Measurements from ENCODE around the gene NPR2. TPM values are rescaled to one million over a fixed set of nuclear protein-coding genes. Genes with fewer than 3 reads are reported as not detected.
A peak's percentile ranks its signal among the peaks of the same experiment; 100 is the strongest.

The NPR2 gene
- total and polyA plus RNA-seq, 2 of the 13 experiments (the other 11 are each of a cell fraction or from before 2014, with no cell fraction given): 7.4 to 9.4 TPM

- TF ChIP-seq, protein P1, sequence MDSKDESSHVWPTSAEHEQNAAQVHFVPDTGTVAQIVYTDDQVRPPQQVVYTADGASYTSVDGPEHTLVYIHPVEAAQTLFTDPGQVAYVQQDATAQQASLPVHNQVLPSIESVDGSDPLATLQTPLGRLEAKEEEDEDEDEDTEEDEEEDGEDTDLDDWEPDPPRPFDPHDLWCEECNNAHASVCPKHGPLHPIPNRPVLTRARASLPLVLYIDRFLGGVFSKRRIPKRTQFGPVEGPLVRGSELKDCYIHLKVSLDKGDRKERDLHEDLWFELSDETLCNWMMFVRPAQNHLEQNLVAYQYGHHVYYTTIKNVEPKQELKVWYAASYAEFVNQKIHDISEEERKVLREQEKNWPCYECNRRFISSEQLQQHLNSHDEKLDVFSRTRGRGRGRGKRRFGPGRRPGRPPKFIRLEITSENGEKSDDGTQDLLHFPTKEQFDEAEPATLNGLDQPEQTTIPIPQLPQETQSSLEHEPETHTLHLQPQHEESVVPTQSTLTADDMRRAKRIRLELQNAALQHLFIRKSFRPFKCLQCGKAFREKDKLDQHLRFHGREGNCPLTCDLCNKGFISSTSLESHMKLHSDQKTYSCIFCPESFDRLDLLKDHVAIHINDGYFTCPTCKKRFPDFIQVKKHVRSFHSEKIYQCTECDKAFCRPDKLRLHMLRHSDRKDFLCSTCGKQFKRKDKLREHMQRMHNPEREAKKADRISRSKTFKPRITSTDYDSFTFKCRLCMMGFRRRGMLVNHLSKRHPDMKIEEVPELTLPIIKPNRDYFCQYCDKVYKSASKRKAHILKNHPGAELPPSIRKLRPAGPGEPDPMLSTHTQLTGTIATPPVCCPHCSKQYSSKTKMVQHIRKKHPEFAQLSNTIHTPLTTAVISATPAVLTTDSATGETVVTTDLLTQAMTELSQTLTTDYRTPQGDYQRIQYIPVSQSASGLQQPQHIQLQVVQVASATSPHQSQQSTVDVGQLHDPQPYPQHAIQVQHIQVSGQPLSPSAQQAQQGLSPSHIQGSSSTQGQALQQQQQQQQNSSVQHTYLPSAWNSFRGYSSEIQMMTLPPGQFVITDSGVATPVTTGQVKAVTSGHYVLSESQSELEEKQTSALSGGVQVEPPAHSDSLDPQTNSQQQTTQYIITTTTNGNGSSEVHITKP (CRISPR knock-in tag; IDR thresholded peaks at IDR 0.05; ENCODE audit: low read depth): peak; percentile 89
- TF ChIP-seq CAMTA2 (CRISPR knock-in tag; IDR thresholded peaks at IDR 0.05; ENCODE audit: borderline replicate concordance) (0 out of 2 replicates have a peak, but pooled peaks have one; percentile 56), ZNF777 (CRISPR knock-in tag; IDR thresholded peaks at IDR 0.05) (peak; percentile 83), EP300 (IDR thresholded peaks at IDR 0.05; ENCODE audit: low read depth in 2 of 2, low read length in 2 of 2) (0 out of 4 replicates have a peak, but pooled peaks of 1 of the 2 experiments have one; percentile 15), EP300 (CRISPR knock-in tag; IDR thresholded peaks at IDR 0.05; ENCODE audit: borderline replicate concordance) (no peak), SOX5 (CRISPR knock-in tag; IDR thresholded peaks at IDR 0.05; ENCODE audit: borderline replicate concordance) (no peak), ZNF574 (CRISPR knock-in tag; IDR thresholded peaks at IDR 0.05) (peak; percentile 96), ZSCAN21 (CRISPR knock-in tag; IDR thresholded peaks at IDR 0.05; ENCODE audit: borderline replicate concordance) (peak; percentile 61; the same call in 1 of the 2 replicates)
- TF ChIP-seq, protein P2, sequence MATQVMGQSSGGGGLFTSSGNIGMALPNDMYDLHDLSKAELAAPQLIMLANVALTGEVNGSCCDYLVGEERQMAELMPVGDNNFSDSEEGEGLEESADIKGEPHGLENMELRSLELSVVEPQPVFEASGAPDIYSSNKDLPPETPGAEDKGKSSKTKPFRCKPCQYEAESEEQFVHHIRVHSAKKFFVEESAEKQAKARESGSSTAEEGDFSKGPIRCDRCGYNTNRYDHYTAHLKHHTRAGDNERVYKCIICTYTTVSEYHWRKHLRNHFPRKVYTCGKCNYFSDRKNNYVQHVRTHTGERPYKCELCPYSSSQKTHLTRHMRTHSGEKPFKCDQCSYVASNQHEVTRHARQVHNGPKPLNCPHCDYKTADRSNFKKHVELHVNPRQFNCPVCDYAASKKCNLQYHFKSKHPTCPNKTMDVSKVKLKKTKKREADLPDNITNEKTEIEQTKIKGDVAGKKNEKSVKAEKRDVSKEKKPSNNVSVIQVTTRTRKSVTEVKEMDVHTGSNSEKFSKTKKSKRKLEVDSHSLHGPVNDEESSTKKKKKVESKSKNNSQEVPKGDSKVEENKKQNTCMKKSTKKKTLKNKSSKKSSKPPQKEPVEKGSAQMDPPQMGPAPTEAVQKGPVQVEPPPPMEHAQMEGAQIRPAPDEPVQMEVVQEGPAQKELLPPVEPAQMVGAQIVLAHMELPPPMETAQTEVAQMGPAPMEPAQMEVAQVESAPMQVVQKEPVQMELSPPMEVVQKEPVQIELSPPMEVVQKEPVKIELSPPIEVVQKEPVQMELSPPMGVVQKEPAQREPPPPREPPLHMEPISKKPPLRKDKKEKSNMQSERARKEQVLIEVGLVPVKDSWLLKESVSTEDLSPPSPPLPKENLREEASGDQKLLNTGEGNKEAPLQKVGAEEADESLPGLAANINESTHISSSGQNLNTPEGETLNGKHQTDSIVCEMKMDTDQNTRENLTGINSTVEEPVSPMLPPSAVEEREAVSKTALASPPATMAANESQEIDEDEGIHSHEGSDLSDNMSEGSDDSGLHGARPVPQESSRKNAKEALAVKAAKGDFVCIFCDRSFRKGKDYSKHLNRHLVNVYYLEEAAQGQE (IDR thresholded peaks at IDR 0.05; ENCODE audit: borderline replicate concordance in 1 of 2, low read depth in 1 of 2, low read length in 2 of 2): 0 out of 4 replicates have a peak, but pooled peaks of 1 of the 2 experiments have one; percentile 7
- TF ChIP-seq, protein P3, sequence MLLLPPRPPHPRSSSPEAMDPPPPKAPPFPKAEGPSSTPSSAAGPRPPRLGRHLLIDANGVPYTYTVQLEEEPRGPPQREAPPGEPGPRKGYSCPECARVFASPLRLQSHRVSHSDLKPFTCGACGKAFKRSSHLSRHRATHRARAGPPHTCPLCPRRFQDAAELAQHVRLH (CRISPR knock-in tag; IDR thresholded peaks at IDR 0.05; ENCODE audit: borderline replicate concordance, low read depth): peak; percentile 21; the same call in 1 of the 2 replicates
- TF ChIP-seq, protein P4, sequence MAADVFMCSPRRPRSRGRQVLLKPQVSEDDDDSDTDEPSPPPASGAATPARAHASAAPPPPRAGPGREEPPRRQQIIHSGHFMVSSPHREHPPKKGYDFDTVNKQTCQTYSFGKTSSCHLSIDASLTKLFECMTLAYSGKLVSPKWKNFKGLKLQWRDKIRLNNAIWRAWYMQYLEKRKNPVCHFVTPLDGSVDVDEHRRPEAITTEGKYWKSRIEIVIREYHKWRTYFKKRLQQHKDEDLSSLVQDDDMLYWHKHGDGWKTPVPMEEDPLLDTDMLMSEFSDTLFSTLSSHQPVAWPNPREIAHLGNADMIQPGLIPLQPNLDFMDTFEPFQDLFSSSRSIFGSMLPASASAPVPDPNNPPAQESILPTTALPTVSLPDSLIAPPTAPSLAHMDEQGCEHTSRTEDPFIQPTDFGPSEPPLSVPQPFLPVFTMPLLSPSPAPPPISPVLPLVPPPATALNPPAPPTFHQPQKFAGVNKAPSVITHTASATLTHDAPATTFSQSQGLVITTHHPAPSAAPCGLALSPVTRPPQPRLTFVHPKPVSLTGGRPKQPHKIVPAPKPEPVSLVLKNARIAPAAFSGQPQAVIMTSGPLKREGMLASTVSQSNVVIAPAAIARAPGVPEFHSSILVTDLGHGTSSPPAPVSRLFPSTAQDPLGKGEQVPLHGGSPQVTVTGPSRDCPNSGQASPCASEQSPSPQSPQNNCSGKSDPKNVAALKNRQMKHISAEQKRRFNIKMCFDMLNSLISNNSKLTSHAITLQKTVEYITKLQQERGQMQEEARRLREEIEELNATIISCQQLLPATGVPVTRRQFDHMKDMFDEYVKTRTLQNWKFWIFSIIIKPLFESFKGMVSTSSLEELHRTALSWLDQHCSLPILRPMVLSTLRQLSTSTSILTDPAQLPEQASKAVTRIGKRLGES (CRISPR knock-in tag; IDR thresholded peaks at IDR 0.05; ENCODE audit: borderline replicate concordance): no peak
These were observed 42.4 kb upstream of the NPR2 start, which contains the start of the genes GBA2 and RGP1 (continued) for GRCh38 chr9:35748858-35749514.
